Measurements from ENCODE around the gene ASB15. TPM values are rescaled to one million over a fixed set of nuclear protein-coding genes. Genes with fewer than 3 reads are reported as not detected.

The ASB15 gene
- total RNA-seq, 2 donors from 2014 or later = 18.6 to 53.9 TPM

GRCh38 chr7:123658023-123658422, 56.4 kb downstream of the ASB15 start:
- Histone ChIP-seq H3K27me3 (no peaks in the 10 kb centered on the region), H3K36me3 (peaks cover 49% of the 10 kb centered on the region), H3K27ac (peak overlapping the region; percentile 83 to 90), H3K4me1 (peaks cover 0 to 2% of the 10 kb centered on the region in 2 donors), H3K9me3 (no peaks in the 10 kb centered on the region), H3K4me3 (peak overlapping the region; percentile 48)
- no peak for TF ChIP-seq CTCF (IDR thresholded peaks at IDR 0.05)
- DNase-seq (ENCODE audit: low spot score) = no peak

- DNase-seq (ENCODE audit: low spot score) = no peak
- H3K9me3 ChIP-seq = no peaks in the 10 kb centered on the region
- peak overlapping the region; percentile 83 to 90 for H3K27ac ChIP-seq
- peaks cover 73% of the 10 kb centered on the region for H3K36me3 ChIP-seq
- H3K4me3 ChIP-seq = peak overlapping the region; percentile 48
- peaks cover 0 to 8% of the 10 kb centered on the region in 2 donors for H3K4me1 ChIP-seq
- TF ChIP-seq CTCF (IDR thresholded peaks at IDR 0.05) = no peak
- no peaks in the 10 kb centered on the region for H3K27me3 ChIP-seq
Measured at GRCh38 chr7:123660514-123661354, 59.1 kb downstream of the ASB15 start.

- Histone ChIP-seq H3K4me1 (peaks cover 0 to 17% of the 10 kb centered on the region in 2 donors), H3K4me3 (peak overlapping the region; percentile 13 to 48), H3K27me3 (no peaks in the 10 kb centered on the region), H3K27ac (peak overlapping the region; percentile 29 to 90), H3K9me3 (no peaks in the 10 kb centered on the region), H3K36me3 (peaks cover 71% of the 10 kb centered on the region)
- TF ChIP-seq CTCF (IDR thresholded peaks at IDR 0.05) = no peak
- DNase-seq (ENCODE audit: low spot score) = no peak
Measured at GRCh38 chr7:123661765-123662164, 60.1 kb downstream of the ASB15 start.

GRCh38 chr7:123662293-123662692, 60.7 kb downstream of the ASB15 start:
- H3K27ac ChIP-seq = peak overlapping the region; percentile 49 to 90
- peaks cover 65% of the 10 kb centered on the region for H3K36me3 ChIP-seq

GRCh38 chr7:123662755-123663154, 61.1 kb downstream of the ASB15 start:
- Histone ChIP-seq H3K27ac (peak overlapping the region; percentile 49 to 90), H3K4me1 (peaks cover 0 to 17% of the 10 kb centered on the region in 2 donors), H3K4me3 (peak overlapping the region; percentile 13 to 22), H3K9me3 (no peaks in the 10 kb centered on the region), H3K27me3 (no peaks in the 10 kb centered on the region), H3K36me3 (peaks cover 63% of the 10 kb centered on the region)
- no peak for TF ChIP-seq CTCF (IDR thresholded peaks at IDR 0.05)
- no peak for DNase-seq (ENCODE audit: low spot score)

More at GRCh38 chr7:123662293-123662692, 60.7 kb downstream of the ASB15 start:
- Histone ChIP-seq H3K27me3 (no peaks in the 10 kb centered on the region), H3K9me3 (no peaks in the 10 kb centered on the region), H3K4me1 (peaks cover 0 to 17% of the 10 kb centered on the region in 2 donors), H3K4me3 (peak overlapping the region; percentile 13 to 48)
- DNase-seq (ENCODE audit: low spot score) = no peak
- TF ChIP-seq CTCF (IDR thresholded peaks at IDR 0.05) = no peak

Measured in right atrium auricular region (tissue), 2 donors.